ENCODE data around the gene C1orf50.
"Not testable (repeated sequence)": the region's sequence is repeated elsewhere in the genome, so short reads cannot be mapped to it uniquely, and the experiment has no call there.

The C1orf50 gene

DNA sequence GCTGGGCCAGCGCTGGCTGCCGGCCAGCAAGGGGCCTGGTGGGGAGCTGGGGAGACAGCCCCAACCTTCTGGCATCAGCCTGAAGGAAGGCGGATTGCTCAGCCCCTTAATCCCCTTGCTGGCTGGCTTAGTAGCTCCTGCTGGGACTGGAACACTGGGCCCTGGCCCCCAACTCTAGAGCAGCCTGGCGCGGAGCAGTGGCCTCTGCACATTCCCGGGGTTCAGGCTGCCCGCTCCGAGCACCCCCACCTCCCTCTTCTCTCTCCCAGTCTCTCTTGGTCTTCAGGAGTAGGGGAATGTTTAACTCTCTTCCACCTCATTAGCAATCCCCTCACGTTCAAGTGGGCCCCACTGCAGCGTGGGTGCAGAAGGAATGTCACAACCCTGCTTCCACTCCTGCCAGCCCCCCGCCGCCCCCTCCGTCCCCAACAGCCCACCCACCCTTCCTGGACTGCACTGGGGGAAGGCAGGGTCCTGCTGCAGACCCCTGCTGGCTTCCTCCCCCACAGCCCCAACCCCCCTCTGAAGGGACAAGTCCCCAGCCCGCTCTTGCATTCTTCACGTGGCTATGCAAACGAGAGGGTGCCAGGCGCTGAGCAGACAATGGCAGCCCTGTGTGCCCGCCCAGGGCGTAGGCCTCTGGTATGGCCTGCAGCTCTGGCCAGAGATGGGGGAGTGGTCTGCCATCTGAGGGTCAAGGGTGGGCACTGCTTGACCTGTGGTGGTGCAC is 26.0 kb upstream of the C1orf50 start:
- no peak for DNase-seq

DNA sequence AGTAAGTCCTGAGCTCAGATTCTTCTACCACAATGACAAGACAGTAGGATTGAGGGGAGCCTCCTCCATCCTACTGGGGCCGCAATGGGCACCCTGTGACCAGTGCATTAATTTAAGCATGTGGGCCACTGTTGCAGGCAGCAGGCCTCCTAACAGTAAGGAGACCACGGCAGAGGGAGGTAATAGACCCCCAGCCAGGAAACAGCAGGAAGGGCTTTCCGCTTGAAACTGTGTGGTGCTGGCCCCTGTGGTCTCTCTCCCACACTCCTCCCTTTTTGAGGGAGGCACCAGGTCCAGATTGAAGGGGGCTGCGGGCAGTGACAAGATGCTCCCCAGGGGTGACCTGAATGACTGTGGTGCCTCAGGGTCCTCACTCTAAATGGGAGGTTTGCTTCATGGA is 25.3 kb upstream of the C1orf50 start:
- DNase-seq, result no peak

DNA sequence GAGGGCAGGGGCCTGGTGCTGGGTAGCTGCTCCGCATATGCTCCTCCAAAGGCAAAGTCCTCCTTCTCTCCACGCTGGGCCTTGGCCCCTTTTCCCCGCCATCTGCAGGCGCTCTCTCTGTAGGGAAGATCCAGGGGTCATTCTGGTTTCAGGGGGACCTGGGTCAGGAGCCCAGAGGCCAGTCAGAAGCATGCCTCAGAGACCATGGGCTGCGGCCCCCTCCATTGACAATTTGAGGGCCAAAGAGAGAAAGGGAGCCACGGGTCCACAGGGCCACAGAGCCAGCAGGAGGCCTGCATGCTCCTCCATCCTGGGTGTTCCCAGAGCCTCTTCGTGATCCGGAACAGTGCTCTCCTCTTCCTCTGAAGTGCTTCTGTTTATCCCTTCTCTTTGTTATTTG is 24.9 kb upstream of the C1orf50 start:
- no peak for DNase-seq

DNA sequence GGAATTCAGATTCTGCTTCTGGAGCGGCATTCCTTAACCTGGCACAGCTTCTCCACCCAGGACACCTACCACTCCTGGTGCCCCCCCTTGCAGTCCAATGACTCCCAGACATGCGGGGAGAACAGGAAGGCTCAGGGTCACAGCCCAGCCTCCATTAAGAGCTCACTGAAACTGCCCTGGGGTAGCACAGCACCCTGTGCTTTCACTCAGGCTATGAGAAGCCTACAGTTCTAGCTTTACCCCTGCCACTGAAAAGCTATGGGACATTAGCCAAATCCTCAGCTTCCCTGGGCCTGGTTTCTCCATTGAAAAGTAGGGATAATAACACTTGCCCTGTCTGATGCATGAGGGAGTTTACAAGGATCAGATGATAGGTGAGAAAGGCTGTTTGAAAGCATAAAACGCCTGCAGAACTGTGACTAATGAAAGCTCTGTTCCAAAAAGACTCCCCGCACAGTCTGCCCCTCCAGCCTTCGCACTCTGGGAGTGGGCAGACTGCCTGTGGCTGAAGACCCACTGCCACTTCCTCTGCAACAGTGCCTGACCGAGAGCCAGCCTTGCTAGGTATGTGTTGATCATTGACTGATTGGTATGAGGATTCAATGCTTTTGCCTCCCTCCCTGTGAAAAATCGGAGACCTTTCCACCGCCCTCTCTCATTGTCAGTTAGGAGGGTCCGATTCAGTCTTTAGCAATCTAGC is 24.3 kb upstream of the C1orf50 start:
- no peak for DNase-seq

DNA sequence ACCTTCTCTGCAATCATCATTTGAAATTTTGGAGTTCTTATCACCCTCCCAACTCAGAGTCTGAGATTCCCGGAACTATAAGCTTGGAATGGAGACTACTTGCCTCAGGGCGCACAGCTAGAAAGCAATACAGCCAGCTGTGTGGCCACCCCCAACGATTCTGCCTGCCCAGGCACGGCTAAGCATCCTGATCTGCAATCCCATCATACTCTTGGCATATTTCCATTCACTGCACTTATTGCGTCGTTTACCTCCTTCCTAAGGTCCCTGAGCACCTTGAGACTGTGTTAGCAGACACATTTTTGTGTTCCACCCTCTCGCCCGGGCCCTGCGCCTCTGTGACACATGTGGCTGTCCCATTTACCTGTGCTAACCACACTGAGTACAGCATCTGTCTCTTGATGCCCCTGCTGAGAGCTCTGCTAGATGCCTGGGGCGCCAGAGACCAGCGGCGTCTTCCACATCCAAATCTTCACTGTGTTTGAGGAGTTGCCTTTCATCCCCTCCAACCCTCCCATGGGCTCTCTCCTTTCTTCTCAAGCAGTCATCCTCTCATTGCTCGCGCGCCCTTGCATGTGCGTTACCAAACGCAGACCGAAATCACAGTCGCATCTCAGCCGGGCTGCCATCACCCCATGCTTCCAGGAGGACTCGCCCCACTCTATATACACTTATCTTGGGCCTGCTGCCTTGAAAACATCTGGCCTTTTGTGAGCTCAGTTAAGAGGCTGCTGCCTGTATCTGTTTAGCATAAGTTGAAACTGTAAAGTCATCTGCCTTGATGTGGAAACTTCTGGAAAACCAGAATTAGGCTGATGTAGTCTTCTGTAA is 23.5 kb upstream of the C1orf50 start:
- DNase-seq, result no peak

DNA sequence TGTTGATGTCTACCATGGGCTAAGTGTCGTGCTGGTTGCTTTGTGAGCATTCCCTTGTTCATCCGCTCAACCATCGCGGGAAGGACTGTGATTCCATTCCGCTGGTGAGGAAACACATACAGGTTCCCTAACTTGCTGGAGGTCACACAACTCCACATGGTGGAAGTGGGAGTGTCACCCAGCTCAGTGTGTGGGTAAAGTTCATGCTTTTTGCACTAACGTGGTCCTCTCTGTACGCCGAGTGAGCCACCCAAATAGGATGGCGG is 23.0 kb upstream of the C1orf50 start:
- DNase-seq, result no peak

DNA sequence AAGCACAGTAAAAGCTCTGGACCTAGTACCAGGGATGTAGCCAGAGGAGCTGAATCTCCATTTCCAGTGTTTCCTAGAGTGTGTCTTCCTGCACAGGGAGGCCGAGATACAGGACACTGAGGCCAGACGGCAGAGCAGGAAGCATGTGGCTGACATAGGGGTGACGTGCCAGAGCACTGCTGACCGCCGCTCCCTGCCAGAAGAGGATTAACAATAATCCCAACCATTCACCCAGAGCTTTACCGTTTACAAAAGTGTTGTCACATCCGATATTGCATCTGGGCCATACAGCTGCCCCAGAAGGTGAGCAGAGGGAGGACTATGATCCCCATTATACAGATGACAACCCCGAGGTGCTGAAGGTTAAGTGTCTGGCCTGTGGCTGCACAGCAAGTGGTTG is 21.2 kb upstream of the C1orf50 start:
- DNase-seq, result no peak

DNA sequence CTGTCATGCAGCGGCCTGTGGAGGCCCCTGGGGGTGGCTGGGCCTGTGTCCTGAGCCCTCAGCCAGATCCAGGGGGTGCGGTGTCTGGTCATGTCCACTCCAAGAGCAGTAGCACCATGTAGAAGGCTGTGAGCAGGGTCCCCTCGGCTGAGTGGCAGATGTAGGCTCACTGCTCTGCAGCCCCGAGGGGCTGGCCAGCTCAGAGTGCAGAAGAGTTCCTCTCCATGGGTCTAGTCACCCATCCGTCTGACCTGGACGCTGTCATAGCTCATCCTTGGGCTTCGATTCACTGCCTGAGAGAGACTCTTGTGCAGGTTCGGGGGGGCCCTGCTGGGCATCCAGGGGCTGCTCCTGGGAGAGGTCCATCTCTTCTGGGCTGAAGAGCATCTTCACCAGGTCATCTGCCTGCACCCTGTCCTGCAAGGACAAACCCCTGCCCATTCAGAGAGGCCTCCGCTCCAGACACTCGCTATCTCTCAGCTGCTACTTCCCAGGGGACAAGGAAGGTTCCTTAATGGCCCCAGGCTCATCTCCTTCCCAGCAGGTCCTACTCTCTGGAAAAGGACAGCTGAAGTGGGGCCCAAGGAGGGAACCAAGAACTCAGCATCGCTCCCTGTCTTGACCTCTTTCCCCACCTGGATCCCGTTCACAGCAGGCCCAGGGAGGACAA is 20.5 kb upstream of the C1orf50 start:
- DNase-seq, result no peak

DNA sequence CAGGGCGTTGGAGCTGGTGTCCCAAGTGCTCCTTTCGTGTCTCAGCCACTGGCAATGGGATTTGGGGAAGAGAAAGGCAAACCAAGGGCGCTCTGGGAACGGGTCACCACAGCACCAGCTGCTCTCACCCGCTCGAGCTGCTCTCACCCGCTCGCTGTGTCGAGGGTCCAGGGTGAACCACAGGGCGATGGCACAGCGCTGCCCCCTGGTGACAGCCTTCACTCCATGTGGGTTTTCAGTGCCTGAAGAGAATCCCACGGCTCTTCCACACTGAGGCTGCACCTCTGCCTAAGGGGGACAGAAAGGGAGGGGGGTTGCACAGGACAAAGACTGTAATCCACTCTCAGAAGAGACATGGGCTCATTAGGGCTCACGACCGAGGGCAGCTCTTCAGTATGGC is 19.9 kb upstream of the C1orf50 start:
- DNase-seq, result peak; percentile 55

DNA sequence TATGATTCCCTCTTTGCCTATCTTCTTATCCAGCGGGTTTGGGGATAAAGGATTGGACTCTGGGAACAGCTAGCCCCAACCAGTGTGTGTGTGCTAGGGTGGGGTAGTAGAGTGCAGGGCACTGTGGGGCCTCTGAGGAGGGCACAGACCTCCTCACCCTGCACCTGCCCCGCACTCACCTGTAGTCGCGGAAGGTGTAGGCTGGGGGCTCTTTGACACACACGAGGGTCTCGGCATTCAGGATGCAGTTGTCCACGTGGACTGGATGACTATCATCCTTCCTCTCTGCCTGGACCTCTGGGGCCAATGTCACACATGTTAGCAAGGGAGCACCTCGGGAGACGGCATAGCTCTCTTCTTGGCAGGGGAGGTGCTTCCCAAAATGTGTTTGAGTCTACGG is 19.0 kb upstream of the C1orf50 start:
- no peak for DNase-seq

DNA sequence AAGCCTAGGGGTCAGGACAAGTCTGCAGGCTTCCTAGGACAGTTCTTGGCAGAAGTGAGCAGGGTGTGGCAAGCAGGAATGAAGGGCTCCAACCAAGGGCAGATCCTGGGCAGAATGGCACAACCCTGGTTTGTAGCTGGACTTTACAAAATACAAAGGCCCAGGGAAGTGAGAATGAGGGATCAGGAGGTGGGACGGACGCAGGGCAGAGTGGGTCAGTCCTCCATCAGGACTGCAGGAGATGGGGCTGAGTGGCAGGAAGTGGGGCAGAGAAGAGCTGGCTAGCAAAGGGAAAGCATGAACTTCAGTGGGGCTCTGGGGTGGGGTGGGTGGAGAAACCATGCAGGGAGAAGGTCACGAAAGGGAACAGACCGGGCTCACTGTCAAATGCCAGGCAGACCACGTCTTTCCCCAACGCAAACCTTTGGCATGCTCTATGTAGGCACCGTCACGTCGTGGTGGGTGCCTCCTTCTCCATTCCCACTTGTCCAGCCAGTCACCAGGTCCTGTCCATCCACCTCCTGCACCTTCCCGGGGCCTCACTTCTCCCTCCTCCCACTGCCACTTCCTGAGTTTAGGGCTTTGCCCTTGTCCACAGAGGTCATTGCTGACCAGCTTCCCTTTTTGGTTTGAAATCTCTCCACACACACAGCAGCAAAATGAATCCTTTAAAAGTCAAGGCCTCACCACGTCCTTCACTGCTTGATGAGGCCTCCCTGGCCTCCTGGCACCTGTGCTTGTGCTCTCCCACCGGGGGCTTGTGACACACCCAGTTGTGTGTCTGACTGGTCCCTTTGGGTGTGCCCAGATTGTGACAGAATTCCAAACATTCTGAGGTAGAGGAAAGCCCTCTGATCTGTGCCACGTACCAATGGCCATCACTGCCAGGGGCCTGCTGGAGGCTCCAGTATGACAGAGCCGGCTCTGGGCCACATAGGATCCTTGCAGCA is 18.3 kb upstream of the C1orf50 start:
- no peak for DNase-seq

DNA sequence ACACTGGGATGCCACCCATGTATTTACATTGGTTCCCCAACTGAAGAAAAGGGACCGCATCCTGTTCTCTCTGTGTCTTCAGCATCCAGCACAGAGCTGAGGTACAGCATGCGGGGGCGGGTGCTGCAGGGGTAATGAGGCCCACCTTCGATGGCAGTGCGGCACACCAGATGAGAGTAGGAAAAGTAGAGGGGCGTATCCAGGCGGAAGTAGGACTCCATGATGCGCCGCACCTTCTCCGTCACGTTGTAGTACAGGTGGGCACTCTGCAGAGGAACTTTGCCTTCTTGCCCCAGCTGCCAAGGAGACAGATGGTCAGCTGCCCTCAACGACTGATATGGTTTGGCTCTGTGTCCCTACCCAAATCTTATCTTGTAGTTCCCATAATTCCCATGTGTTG is 17.0 kb upstream of the C1orf50 start:
- no peak for DNase-seq

DNA sequence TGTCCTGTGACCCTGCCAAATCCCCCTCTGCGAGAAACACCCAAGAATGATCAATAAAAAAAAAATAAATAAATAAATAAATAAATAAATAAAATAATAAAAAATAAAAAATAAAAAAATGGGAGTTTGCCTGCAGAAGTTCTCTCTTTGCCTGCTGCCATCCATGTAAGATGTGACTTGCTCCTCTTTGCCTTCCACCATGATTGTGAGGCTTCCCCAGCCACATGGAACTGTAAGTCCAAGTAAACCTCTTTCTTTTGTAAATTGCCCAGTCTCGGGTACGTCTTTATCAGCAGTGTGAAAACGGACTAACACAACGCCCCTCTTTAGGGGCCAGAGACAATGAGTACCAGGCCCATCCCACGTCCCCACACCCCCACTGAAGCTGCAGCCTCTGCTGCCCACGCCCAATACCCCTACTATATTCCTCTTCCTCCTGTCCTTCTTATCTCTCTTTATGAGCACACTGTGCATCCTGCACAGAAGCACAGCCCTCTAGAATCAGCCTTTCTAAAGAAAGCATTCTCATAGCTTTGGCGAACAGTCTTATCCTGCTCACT is 15.5 kb upstream of the C1orf50 start:
- not testable (repeated sequence) for DNase-seq

DNA sequence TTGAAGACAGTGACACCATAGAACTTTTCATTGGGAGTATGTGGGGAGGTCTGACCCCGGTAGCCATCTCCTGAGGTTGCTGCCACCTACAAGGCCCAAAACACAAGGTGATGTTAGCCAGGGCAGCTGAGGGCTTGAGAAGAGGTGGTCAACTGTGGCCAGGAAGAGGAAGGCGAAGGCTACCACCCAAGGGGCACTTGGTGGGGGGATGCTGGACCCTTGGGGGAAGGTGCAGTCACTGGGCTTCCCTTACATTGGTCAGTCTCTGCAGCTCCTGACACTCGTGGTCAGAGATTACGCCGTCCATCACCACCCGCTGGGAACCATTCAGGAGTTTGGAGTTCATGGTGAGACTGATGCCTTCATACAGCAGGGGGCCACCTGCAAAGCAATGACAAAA is 14.8 kb upstream of the C1orf50 start:
- no peak for DNase-seq

DNA sequence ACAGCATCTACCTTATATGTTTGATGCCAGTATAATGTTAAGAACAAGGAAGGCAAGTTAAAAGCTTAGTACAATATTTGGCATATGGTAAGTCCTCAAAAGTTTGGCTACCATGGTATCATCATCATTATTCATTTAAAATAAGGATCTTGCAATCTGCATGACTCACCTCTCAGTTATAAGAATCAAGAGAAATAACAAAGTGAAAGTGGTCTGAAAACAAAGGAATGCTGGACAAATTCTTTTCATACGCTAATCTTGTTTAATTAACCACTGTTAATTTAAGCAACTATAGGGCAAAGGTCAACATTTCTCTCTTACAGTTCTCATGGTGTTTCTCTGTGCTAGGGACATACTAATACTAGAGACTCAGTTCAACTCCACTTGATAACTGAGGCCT is 14.0 kb upstream of the C1orf50 start:
- DNase-seq, result no peak

DNA sequence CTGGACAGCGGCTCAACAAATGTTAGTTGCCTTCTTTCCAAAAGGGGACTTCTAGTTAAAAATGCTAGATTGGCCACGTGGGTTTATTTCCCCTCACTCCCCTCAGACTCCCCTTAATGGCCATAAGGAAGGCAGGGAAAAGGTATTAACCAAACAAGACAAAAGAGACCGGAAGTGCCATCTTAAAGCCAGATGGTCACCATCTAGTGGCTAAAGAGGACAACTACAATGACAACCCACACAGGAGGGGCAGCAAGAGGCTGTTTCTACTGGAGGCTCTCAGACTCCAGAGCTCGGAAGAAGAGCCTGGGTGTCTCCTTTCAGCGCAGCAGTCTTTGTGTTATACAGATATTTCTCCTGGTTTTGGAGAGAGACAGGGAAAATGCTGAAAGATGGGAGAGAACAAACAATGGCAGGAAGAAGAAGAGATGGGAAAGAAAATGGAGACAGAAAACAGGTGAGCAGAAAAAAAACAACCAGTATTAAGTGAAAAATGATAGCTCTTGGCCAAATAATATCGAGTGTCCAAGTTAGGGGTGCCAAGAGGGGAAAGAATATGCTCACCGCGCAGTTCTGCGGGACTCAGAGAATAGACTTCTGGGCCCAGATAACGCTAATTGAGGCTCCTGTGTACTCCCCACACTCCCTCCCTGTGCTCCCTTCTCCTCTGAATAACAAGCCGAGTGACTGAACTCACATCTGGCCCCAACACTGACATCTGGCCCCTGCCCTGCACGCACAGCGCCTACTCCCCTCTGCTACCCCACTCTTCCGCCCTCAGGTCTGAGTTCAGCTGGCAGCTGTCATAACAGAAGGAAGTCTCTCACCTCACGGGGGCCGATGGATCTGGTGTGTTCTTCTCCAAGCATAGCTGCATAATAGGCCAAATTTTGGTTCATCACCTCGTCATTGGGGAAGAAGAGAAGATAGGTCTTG is 9.8 kb upstream of the C1orf50 start:
- DNase-seq, result no peak

DNA sequence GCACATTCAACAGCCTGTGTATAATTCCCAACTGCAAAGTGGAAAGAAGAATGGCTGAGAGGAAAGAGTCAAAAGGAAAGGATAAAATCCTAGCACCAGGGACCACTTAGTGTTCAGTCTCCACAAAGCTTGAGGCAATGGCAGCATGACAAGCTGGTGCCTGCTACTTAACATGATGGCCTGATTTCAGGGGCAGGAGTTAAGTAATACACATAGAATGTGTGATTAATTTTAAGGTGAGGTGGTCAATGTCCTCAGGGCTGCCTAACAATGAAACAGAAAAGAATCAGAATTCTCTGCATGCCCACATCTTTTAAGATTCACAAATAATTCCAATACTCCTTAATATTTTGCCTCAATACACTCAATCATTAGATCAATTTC is 9.2 kb upstream of the C1orf50 start:
- DNase-seq, result no peak

DNA sequence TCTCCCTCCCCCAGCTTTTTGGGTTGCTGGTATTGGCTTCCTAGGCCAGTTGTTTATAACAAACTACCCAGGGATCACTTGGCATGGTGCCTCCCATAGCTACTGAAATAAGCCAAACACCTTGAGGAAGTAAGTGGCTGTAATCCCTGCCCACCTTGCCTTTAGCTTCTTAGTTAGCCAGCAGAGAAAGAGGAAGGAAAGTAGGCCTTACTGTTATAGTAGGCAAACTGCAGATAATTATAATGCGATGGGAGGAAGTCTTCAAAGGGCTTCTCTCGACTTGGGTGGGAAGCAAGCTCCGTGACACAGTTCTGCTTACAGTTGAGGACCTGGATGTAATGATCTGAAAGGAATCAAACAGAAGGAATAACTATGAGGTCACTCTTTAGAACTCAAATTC is 8.4 kb upstream of the C1orf50 start:
- DNase-seq, result no peak

DNA sequence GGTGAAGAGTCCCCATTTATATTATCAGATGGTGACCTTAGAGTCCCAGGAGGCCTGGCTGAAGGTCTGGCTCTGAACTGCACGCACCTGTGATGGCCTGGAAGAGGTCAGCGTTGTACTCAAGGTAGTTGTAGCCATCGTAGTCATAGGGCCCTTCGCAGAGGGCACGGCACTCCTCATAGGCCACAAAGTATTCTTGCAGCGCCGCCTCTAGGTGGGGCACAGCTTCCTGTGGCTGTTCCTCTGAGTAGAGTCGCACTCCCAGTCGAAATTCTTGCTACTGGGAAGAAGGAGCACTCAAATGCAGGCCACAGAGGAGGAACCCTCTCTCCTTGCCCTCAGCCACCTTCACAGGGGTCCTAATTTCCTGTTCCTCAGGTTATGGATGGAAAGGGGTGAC is 7.9 kb upstream of the C1orf50 start:
- DNase-seq, result no peak

DNA sequence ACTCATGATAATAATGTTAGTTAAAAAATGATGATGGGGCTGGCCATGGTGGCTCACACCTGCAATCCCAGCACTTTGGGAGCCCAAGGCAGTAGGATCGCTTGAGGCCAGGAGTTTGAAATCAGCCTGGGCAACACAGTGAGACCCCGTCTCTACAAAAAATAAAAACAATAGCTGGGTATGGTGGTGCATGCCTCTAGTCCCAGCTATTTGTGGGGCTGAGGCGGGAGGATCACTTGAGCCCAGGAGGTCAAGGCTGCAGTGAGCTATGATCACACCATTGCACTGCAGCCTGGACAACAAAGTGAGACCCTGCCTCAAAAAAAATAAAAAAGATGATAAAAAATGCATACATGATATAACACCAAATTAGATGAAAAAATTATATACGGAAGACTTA is 5.5 kb upstream of the C1orf50 start:
- no peak for DNase-seq

DNA sequence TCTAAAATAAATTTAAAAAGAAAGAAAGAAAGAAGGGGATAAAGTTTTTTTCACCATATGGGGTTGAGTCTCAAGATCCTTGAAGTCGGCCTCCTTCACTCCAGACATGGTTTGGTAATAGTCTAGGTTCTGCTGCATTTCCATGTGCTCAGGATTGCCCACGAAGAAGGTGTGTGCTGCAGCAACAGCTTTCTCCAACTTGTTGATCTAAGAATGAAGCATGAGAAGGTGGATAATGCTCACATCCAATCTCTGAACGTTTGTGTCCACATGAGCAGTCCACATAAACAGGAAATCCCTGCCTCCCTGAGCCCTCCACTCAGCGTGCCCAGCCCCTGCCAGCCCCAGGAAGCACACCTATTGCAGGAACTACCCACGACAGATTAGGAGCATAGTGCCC is 4.8 kb upstream of the C1orf50 start:
- no peak for DNase-seq
